Astrocyte (in vitro differentiated cells and primary cell): ENCODE data around the gene MICAL3. TPM values are rescaled to one million over a fixed set of nuclear protein-coding genes. Genes with fewer than 3 reads are reported as not detected.

Source experiments
- DNase-seq: peaks from one replicate; pipeline ENCODE4 v3.0.0-alpha.2; 2010; ENCODE audit warnings: low read depth
- FAIRE-seq: peaks from 2 replicates; lab custom pipeline; 2011; peaks lifted over from hg19 to GRCh38; lab: Jason Lieb, UNC
- H2AFZ ChIP-seq: 2 replicates; pipeline ENCODE4 v1.6.0; 2012; ENCODE audit warnings: low read depth, low read length, inconsistent platforms
- H3K27ac ChIP-seq: 2 replicates; pipeline ENCODE4 v1.5.1; 2011; ENCODE audit warnings: low read depth, low read length, inconsistent platforms
- H3K27me3 ChIP-seq: 2 replicates; pipeline ENCODE4 v1.6.0; 2011; ENCODE audit warnings: low read length, inconsistent platforms; ENCODE audit not compliant: insufficient read depth
- H3K36me3 ChIP-seq: 2 replicates; pipeline ENCODE4 v1.5.1; 2011; ENCODE audit warnings: low read length, inconsistent platforms; ENCODE audit not compliant: insufficient read depth
- H3K4me1 ChIP-seq: 2 replicates; pipeline ENCODE4 v1.5.1; 2011; ENCODE audit warnings: low read length, inconsistent platforms; ENCODE audit not compliant: insufficient read depth
- H3K4me2 ChIP-seq: 2 replicates; pipeline ENCODE4 v1.6.0; 2012; ENCODE audit warnings: low read length, inconsistent platforms
- H3K4me3 ChIP-seq: 2 replicates; pipeline ENCODE4 v1.5.1; 2011; ENCODE audit warnings: low read depth, mild to moderate bottlenecking, low read length, inconsistent platforms; ENCODE audit not compliant: insufficient read depth
- H3K79me2 ChIP-seq: 2 replicates; pipeline ENCODE4 v1.6.0; 2012; ENCODE audit warnings: mild to moderate bottlenecking, low read length, inconsistent platforms; ENCODE audit not compliant: insufficient read depth
- H3K9ac ChIP-seq: 2 replicates; pipeline ENCODE4 v1.6.0; 2012; ENCODE audit warnings: mild to moderate bottlenecking, low read length, inconsistent platforms
- H3K9me3 ChIP-seq: 2 replicates; pipeline ENCODE4 v1.5.1; 2012; ENCODE audit warnings: low read depth, mild to moderate bottlenecking, low read length, inconsistent platforms; ENCODE audit not compliant: insufficient read depth
- H4K20me1 ChIP-seq: 2 replicates; pipeline ENCODE4 v1.6.0; 2012; ENCODE audit warnings: low read length, inconsistent platforms; ENCODE audit not compliant: insufficient read depth
- H3K27ac Mint-ChIP-seq: one replicate; pipeline ENCODE4 v1.8.0; 2021; ENCODE audit warnings: mild to moderate bottlenecking, mixed read lengths; ENCODE audit not compliant: unreplicated experiment
- H3K27me3 Mint-ChIP-seq: one replicate; pipeline ENCODE4 v1.8.0; 2021; ENCODE audit warnings: low read depth, mixed read lengths; ENCODE audit not compliant: unreplicated experiment
- H3K36me3 Mint-ChIP-seq: one replicate; pipeline ENCODE4 v1.8.0; 2021; ENCODE audit warnings: low read depth, mixed read lengths; ENCODE audit not compliant: unreplicated experiment
- H3K4me1 Mint-ChIP-seq: one replicate; pipeline ENCODE4 v1.8.0; 2021; ENCODE audit warnings: low read depth, mixed read lengths; ENCODE audit not compliant: unreplicated experiment
- H3K4me3 Mint-ChIP-seq: one replicate; pipeline ENCODE4 v1.8.0; 2021; ENCODE audit warnings: mild to moderate bottlenecking, moderate library complexity, mixed read lengths; ENCODE audit not compliant: unreplicated experiment
- H3K9me3 Mint-ChIP-seq: one replicate; pipeline ENCODE4 v1.8.0; 2021; ENCODE audit warnings: mild to moderate bottlenecking, mixed read lengths; ENCODE audit not compliant: unreplicated experiment
- CTCF ChIP-seq: IDR thresholded peaks from 2 replicates; pipeline ENCODE4 v1.5.1; 2011; ENCODE audit warnings: low read depth, mild to moderate bottlenecking, inconsistent platforms, low read length, moderate library complexity; ENCODE audit not compliant: insufficient read depth
- EZH2 ChIP-seq: IDR thresholded peaks from 2 replicates; pipeline ENCODE4 v1.6.1; 2012; ENCODE audit warnings: mild to moderate bottlenecking, low read length, inconsistent platforms; ENCODE audit not compliant: insufficient read depth
- total RNA-seq: library from RNA; stranded (reverse); gene quantifications from 2 replicates; pipeline ENCODE4 v1.2.1, GENCODE V29; 2021

Gene MICAL3
- total RNA-seq, 1 donor from 2014 or later = 113 TPM

GRCh38 chr22:17804331-17805080, 219.9 kb downstream of the MICAL3 start:
- Histone ChIP-seq H3K4me1 (no peaks in the 10 kb centered on the region), H3K27me3 (no peaks in the 10 kb centered on the region), H3K27ac (no peak overlapping the region), H3K9me3 (no peaks in the 10 kb centered on the region), H3K4me3 (no peak overlapping the region), H4K20me1 (no peaks in the 10 kb centered on the region), H3K79me2 (no peaks in the 10 kb centered on the region), H3K4me2 (no peak overlapping the region), H2AFZ (no peak overlapping the region), H3K9ac (no peak overlapping the region), H3K36me3 (peaks cover 9% of the 10 kb centered on the region)
- no peak overlapping the region for H3K27ac Mint-ChIP-seq
- FAIRE-seq (no peak), DNase-seq (no peak)
- no peak for TF ChIP-seq CTCF
- TF ChIP-seq EZH2 = no peak
- no peaks in the 10 kb centered on the region for H3K9me3 Mint-ChIP-seq
- no peak overlapping the region for H3K4me3 Mint-ChIP-seq
- peaks cover 9% of the 10 kb centered on the region for H3K4me1 Mint-ChIP-seq
- H3K36me3 Mint-ChIP-seq = peaks cover 29% of the 10 kb centered on the region
- H3K27me3 Mint-ChIP-seq = no peaks in the 10 kb centered on the region

- no peaks in the 10 kb centered on the region for H3K27me3 ChIP-seq
- H3K4me3 ChIP-seq = no peak overlapping the region
- H2AFZ ChIP-seq = no peak overlapping the region
- no peaks in the 10 kb centered on the region for H4K20me1 ChIP-seq
- H3K9me3 ChIP-seq = no peaks in the 10 kb centered on the region
- H3K79me2 ChIP-seq = no peaks in the 10 kb centered on the region
- Mint-ChIP-seq H3K36me3 (peaks cover 26% of the 10 kb centered on the region), H3K4me3 (no peak overlapping the region), H3K27ac (no peak overlapping the region), H3K4me1 (peaks cover 9% of the 10 kb centered on the region), H3K27me3 (no peaks in the 10 kb centered on the region), H3K9me3 (no peaks in the 10 kb centered on the region)
- no peak overlapping the region for H3K9ac ChIP-seq
- H3K27ac ChIP-seq = no peak overlapping the region
- H3K36me3 ChIP-seq = peaks cover 7% of the 10 kb centered on the region
- H3K4me2 ChIP-seq = no peak overlapping the region
- DNase-seq = no peak
- TF ChIP-seq EZH2 (no peak), CTCF (no peak)
- no peak for FAIRE-seq
- no peaks in the 10 kb centered on the region for H3K4me1 ChIP-seq
Observed at GRCh38 chr22:17803609-17804270, 220.6 kb downstream of the MICAL3 start.

- H3K4me1 Mint-ChIP-seq = peaks cover 9% of the 10 kb centered on the region
- no peak overlapping the region for H3K27ac ChIP-seq
- H3K4me2 ChIP-seq = no peak overlapping the region
- no peaks in the 10 kb centered on the region for H3K27me3 Mint-ChIP-seq
- H3K4me3 Mint-ChIP-seq = no peak overlapping the region
- H3K9me3 Mint-ChIP-seq = no peaks in the 10 kb centered on the region
- no peak overlapping the region for H3K27ac Mint-ChIP-seq
- peaks cover 7% of the 10 kb centered on the region for H3K36me3 ChIP-seq
- H3K4me3 ChIP-seq = no peak overlapping the region
- no peak for FAIRE-seq
- no peaks in the 10 kb centered on the region for H3K79me2 ChIP-seq
- TF ChIP-seq EZH2 = no peak
- no peak overlapping the region for H2AFZ ChIP-seq
- H3K9me3 ChIP-seq = no peaks in the 10 kb centered on the region
- H3K9ac ChIP-seq = no peak overlapping the region
- peaks cover 26% of the 10 kb centered on the region for H3K36me3 Mint-ChIP-seq
- no peaks in the 10 kb centered on the region for H3K27me3 ChIP-seq
- no peak for DNase-seq
- H3K4me1 ChIP-seq = no peaks in the 10 kb centered on the region
- H4K20me1 ChIP-seq = no peaks in the 10 kb centered on the region
Observed at GRCh38 chr22:17802822-17803221, 221.5 kb downstream of the MICAL3 start.
